ENCODE results near the gene MACC1. TPM values are rescaled to one million over a fixed set of nuclear protein-coding genes. Genes with fewer than 3 reads are reported as not detected.

MACC1 gene
- total and polyA plus RNA-seq, 2 of the 13 experiments (the other 11 are each of a cell fraction or from before 2014, with no cell fraction given) = 0.04 TPM; not detected in 1

- TF ChIP-seq KIAA2018 (CRISPR knock-in tag; IDR thresholded peaks at IDR 0.05; ENCODE audit: borderline replicate concordance) (no peak), ZFP90 (CRISPR knock-in tag; IDR thresholded peaks at IDR 0.05; ENCODE audit: borderline replicate concordance) (no peak), KDM5B (CRISPR knock-in tag; IDR thresholded peaks at IDR 0.05; ENCODE audit: borderline replicate concordance) (no peak), ZNF770 (CRISPR knock-in tag; IDR thresholded peaks at IDR 0.05) (no peak), ZNF619 (CRISPR knock-in tag; IDR thresholded peaks at IDR 0.05) (no peak)
- TF ChIP-seq, protein P1, sequence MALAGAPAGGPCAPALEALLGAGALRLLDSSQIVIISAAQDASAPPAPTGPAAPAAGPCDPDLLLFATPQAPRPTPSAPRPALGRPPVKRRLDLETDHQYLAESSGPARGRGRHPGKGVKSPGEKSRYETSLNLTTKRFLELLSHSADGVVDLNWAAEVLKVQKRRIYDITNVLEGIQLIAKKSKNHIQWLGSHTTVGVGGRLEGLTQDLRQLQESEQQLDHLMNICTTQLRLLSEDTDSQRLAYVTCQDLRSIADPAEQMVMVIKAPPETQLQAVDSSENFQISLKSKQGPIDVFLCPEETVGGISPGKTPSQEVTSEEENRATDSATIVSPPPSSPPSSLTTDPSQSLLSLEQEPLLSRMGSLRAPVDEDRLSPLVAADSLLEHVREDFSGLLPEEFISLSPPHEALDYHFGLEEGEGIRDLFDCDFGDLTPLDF (CRISPR knock-in tag; IDR thresholded peaks at IDR 0.05) = no peak
- TF ChIP-seq, protein P2, sequence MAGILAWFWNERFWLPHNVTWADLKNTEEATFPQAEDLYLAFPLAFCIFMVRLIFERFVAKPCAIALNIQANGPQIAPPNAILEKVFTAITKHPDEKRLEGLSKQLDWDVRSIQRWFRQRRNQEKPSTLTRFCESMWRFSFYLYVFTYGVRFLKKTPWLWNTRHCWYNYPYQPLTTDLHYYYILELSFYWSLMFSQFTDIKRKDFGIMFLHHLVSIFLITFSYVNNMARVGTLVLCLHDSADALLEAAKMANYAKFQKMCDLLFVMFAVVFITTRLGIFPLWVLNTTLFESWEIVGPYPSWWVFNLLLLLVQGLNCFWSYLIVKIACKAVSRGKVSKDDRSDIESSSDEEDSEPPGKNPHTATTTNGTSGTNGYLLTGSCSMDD (CRISPR knock-in tag; IDR thresholded peaks at IDR 0.05) = no peak
- TF ChIP-seq, protein P3, sequence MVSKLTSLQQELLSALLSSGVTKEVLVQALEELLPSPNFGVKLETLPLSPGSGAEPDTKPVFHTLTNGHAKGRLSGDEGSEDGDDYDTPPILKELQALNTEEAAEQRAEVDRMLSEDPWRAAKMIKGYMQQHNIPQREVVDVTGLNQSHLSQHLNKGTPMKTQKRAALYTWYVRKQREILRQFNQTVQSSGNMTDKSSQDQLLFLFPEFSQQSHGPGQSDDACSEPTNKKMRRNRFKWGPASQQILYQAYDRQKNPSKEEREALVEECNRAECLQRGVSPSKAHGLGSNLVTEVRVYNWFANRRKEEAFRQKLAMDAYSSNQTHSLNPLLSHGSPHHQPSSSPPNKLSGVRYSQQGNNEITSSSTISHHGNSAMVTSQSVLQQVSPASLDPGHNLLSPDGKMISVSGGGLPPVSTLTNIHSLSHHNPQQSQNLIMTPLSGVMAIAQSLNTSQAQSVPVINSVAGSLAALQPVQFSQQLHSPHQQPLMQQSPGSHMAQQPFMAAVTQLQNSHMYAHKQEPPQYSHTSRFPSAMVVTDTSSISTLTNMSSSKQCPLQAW (CRISPR knock-in tag; IDR thresholded peaks at IDR 0.05) = no peak
- TF ChIP-seq, protein P4, sequence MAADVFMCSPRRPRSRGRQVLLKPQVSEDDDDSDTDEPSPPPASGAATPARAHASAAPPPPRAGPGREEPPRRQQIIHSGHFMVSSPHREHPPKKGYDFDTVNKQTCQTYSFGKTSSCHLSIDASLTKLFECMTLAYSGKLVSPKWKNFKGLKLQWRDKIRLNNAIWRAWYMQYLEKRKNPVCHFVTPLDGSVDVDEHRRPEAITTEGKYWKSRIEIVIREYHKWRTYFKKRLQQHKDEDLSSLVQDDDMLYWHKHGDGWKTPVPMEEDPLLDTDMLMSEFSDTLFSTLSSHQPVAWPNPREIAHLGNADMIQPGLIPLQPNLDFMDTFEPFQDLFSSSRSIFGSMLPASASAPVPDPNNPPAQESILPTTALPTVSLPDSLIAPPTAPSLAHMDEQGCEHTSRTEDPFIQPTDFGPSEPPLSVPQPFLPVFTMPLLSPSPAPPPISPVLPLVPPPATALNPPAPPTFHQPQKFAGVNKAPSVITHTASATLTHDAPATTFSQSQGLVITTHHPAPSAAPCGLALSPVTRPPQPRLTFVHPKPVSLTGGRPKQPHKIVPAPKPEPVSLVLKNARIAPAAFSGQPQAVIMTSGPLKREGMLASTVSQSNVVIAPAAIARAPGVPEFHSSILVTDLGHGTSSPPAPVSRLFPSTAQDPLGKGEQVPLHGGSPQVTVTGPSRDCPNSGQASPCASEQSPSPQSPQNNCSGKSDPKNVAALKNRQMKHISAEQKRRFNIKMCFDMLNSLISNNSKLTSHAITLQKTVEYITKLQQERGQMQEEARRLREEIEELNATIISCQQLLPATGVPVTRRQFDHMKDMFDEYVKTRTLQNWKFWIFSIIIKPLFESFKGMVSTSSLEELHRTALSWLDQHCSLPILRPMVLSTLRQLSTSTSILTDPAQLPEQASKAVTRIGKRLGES (CRISPR knock-in tag; IDR thresholded peaks at IDR 0.05; ENCODE audit: borderline replicate concordance) = no peak
Observed at GRCh38 chr7:20244334-20245120, 27.3 kb upstream of the MACC1 start (continued).
